Neural cell (in vitro differentiated cells): ENCODE measurements around the gene TAB2.

Experiments used
- EP300 ChIP-seq: fragments of 450-650 bp; conservative IDR thresholded peaks from 2 replicates; pipeline ENCODE4 v1.6.1; 2014; ENCODE audit warnings: antibody characterized with exemption, mild to moderate bottlenecking, moderate library complexity; ENCODE audit not compliant: poor library complexity, severe bottlenecking
- EZH2 ChIP-seq: fragments of 200-600, 300-800 bp; shearing (Covaris generic), sonication (generic); IDR thresholded peaks from 2 replicates; pipeline ENCODE4 v1.6.1; 2014; ENCODE audit warnings: antibody characterized with exemption, low read length, borderline replicate concordance, mild to moderate bottlenecking; ENCODE audit not compliant: insufficient read depth, poor library complexity, severe bottlenecking
- MXI1 ChIP-seq: fragments of 450-650 bp; conservative IDR thresholded peaks from 2 replicates; pipeline ENCODE4 v1.6.1; 2014; ENCODE audit warnings: antibody characterized with exemption, mild to moderate bottlenecking; ENCODE audit not compliant: poor library complexity, severe bottlenecking
- POLR2AphosphoS5 ChIP-seq: IDR thresholded peaks from 2 replicates; pipeline ENCODE4 v1.6.1; 2012
- RAD21 ChIP-seq: fragments of 450-650 bp; conservative IDR thresholded peaks from 2 replicates; pipeline ENCODE4 v1.6.1; 2014; ENCODE audit warnings: antibody characterized with exemption, mild to moderate bottlenecking, moderate library complexity
- REST ChIP-seq: IDR thresholded peaks from 2 replicates; pipeline ENCODE4 v1.6.1; 2012; ENCODE audit warnings: borderline replicate concordance
- SMC3 ChIP-seq: fragments of 450-650 bp; conservative IDR thresholded peaks from 2 replicates; pipeline ENCODE4 v1.6.1; 2014; ENCODE audit warnings: antibody characterized with exemption, mild to moderate bottlenecking, moderate library complexity; ENCODE audit not compliant: poor library complexity
- TAF1 ChIP-seq: IDR thresholded peaks from 2 replicates; pipeline ENCODE4 v1.6.1; 2012; ENCODE audit warnings: low read depth
- TF ChIP-seq, protein P1 (sequence below): fragments of 450-650 bp; IDR thresholded peaks from 2 replicates; pipeline ENCODE4 v1.5.1; 2014; ENCODE audit warnings: antibody characterized with exemption, mild to moderate bottlenecking, moderate library complexity; ENCODE audit not compliant: poor library complexity, severe bottlenecking

DNA sequence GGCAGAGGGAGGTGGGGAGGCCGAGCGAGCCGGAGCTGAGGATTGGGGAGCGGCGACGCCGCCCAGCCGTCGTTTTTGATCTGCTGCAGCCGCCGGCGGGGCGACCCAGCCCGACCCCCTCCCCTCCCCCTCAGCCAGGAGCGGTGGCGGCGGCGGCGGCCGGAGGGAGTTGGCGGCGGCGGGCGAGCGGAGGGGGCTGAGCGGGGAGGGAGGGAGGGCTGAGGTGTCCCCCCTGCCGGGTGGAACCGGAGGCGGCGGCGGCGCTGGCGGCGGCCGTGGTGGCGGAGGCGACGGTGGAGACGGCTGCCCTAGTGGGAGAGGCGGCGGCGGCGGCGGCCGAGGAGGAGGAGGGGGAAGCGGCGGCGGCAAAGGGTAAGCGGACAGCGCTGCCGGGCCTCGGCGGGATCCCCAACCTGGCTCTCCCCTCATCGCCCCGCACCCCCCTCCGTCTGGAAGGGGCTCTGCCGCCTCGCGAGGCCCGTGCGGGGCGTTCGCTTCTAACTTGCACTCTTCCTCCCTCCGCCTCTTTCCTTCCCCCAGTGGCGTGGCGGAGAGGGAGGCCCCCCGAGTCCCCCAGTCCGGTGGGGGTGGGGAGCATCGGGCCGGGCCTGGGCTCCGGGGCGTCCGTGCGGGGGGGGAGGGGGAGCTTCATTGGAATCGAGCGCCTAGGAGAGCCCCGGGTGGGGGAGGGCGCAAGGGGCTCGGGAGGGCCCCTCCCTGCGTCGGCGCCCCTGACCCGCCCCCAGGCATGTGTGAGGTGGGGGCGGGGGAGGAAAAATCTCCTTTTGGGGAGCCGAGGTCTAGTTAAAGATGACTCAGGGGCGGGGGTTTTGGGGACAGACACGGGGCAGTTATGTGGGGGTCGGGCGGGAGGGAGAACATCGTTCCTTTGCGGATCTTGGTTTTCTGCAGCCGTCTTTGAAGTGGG lies at the start of gene TAB2:
- TF ChIP-seq, protein P1, sequence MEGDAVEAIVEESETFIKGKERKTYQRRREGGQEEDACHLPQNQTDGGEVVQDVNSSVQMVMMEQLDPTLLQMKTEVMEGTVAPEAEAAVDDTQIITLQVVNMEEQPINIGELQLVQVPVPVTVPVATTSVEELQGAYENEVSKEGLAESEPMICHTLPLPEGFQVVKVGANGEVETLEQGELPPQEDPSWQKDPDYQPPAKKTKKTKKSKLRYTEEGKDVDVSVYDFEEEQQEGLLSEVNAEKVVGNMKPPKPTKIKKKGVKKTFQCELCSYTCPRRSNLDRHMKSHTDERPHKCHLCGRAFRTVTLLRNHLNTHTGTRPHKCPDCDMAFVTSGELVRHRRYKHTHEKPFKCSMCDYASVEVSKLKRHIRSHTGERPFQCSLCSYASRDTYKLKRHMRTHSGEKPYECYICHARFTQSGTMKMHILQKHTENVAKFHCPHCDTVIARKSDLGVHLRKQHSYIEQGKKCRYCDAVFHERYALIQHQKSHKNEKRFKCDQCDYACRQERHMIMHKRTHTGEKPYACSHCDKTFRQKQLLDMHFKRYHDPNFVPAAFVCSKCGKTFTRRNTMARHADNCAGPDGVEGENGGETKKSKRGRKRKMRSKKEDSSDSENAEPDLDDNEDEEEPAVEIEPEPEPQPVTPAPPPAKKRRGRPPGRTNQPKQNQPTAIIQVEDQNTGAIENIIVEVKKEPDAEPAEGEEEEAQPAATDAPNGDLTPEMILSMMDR, result no peak
- TF ChIP-seq EZH2 (no peak), POLR2AphosphoS5 (no peak), MXI1 (peak; percentile 0), EP300 (peak; percentile 12), REST (no peak), RAD21 (no peak), SMC3 (no peak), TAF1 (no peak)
